Inferior parietal cortex (tissue), 1 donor: ENCODE results near the gene SLC35G4.
"Not testable (repeated sequence)": the region's sequence is repeated elsewhere in the genome, so short reads cannot be mapped to it uniquely, and the experiment has no call there.

Experiments used
- DNase-seq: peaks from one replicate; pipeline ENCODE4 v3.0.0-alpha.2; 2016; ENCODE audit errors: extremely low spot score

Gene SLC35G4

DNA sequence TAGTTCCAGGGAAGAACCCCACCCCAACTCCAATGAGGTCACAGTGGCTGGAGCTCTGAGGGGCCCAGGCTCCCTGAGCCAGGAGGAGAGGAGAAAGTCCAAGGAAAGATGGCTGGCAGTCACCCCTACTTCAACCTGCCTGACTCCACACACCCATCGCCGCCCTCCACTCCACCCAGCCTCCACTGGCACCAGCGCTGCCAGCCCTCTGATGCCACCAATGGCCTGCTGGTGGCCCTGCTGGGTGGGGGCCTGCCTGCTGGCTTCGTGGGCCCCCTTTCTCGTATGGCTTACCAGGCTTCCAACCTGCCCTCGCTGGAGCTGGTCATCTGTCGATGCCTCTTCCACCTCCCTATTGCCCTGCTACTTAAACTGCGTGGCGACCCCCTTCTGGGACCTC, at the start of gene SLC35G4:
TSS of gene SLC35G4 (plus strand) at position 109 of the 400 bp plus-strand sequence. CDS start at position 109, 0 bp downstream.
- DNase-seq, result not testable (repeated sequence)

DNA sequence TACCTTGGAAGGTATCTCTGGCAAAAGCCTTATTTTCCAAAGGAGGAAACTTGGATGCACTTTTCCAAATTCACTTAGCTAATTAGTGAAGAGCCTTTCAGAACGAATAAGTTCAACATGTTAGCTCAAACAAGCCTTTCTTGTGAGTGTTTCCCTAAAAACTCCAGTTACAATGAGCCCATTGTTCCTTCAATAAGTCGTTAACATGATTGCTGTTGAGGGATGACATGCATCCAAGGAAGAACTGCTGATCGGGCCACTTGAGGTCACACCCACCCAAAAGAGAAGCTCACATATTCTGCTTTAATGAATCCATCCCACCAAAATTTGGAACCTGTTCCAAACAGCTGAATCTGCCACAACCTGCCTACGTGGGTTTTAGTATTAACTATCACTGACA, 48.1 kb upstream of the SLC35G4 start:
- DNase-seq, result no peak

DNA sequence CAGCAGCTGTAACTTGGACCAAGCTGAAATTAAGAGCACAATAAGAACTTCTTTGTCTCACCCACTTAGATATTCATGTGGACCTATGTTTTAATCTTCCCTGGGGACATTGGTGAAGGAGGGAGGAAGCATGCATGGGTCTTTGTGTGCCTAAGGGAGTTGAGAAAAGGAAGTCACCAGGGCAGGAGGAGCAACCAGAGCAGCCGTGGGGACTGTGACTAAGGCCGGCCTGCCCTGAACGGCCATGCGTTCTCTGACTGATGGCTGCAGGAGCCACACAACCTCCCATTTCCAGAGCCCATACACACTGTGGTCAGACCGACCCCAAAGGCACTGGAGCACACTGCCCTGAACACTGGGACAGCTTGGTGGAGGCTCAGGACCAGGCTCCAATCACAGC, 43.7 kb upstream of the SLC35G4 start:
- no peak for DNase-seq

DNA sequence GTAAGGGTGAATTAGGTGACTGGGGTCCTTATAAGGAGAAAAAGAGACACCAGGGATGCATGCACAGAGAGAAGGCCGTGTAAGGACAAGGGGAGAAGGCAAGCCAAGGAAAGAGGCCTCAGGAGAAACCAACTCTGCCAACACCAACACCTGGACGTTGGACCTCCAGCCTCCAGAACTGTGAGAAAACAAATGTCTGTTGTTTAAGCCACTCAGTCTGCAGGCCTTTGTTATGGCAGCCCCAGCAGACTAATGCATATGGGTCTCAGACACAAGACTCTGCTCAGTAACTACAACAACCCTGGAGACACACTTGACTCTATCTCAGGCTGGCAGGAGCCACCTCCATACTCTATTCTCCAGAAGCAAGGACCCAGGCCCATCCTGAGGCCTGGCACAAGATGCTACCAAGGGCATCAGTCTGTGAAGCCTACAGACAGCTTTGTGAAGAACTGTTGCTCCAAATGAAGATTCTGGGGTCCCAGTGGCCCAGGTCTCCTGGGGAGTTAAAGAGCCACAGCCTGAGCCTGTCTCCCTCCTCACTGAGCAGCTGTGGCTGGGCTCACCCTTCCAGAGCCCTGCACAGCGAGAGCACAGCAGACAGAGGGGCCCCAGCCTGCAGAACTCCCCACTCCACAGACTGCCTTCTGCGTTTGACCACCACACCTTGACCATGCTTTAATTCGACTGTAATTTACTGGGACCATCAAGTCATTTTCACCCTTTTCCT, 43.0 kb upstream of the SLC35G4 start:
- no peak for DNase-seq

DNA sequence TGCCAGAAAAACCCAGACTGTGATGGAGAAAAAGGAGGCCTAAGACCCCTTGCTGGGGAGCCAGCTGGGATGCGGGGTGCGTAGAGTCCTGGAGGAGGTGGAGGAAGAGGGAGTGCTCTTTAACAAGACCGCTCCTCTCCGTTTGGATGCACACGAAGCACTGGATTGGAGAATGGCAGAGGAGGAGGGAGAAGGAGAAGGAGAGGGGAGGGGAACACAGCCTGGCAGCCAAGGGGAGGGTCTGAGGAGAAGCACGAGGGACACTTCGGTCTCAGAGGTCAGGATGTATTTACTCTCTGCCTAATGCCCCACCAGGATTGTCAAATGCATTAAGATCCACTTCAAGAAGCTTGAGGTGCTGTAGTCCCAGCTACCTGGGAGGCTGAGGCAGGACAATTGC, 42.0 kb upstream of the SLC35G4 start:
- no peak for DNase-seq

DNA sequence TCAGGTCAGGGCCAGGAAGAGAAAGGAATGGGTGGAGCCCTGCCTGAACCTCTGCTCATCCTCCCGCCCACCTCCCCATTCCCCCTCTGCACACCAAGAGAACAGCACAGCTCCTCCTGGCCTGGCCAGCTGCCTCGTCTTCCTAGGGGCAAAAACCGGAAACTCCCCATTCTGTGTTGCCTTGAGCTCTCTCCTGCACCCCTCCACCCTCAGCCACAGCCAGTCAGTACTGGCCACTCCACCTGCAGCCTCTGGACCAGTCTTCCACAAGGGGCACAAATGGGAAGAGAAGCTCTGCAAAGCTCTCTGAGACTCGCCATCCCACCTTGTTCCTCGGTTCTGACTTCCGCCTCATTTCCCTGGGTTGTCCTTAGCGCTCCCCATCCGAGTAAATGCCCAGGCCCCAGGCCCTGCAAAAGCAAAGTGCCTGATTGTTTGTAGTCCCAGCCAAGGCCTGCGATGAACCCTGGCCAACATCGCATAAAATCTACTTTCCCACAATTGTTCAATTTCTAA, 39.3 kb upstream of the SLC35G4 start:
- no peak for DNase-seq

DNA sequence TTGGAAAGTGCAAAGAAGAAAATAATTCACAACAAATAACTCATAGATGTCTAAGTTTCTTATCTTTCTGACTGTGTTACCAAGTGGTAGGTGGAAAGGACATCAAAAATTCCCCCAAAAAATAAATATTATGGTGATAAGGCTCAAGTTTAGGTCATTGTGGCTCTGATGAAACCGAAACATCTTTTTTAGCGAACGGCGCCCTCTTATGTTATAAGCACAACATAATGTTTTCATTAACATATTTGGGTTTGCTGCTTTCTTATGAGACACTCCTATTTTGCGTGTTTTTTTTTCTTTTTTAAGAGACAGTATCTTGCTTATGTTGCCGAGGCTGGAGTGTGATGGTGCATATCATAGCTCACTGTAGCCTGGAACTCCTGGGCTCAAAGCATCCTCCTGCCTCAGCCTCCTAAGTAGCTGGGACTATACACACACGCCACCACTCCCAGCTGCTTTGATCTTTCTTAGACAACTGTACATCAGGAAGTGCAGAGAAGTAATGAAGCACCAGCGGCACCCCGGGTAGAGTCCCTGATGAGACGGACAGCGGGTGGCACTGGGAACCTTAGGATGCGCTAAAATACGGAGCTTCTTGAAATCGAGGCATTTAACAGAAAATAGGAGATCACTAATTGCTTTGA, 38.5 kb upstream of the SLC35G4 start:
- DNase-seq, result no peak

DNA sequence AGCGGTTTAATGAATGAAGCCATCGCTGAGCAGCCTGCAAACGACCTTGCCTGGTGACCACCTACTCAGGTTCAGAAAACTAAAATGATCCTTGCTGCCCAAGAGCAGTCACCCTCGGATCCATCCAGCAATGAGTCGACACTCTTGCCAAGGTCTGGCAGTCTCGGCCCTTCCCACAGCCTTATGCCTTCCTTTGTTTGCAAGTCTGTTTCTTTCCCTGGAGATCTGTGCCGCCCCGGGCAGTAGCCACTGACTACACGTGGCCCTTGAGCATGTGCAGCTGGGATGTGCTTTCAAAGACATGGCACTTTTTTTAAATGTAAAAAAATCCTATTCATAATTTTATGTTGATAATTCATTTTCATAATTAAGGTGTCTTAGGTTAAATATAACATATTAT, 37.2 kb upstream of the SLC35G4 start:
- DNase-seq, result no peak

DNA sequence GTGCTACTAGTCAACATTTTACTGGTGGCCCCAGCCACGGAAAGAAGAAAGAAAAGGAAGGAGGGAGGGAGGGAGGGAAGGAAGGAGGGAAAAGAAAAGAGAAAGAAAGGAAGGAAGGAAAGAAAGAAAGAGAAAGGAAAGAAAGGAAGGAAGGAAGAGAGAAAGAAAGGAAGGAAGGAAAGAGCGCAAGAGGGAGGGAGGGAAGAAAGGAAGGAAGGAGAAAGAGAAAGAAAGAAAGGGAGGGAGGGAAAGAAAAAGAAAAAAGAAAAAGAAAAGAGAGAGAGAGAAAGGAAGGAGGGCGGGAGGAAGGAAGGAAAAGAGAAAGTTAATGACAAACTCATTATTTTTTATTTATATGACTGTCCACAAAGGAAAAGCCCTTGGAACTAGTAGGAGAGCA, 34.9 kb upstream of the SLC35G4 start:
- DNase-seq, result no peak

DNA sequence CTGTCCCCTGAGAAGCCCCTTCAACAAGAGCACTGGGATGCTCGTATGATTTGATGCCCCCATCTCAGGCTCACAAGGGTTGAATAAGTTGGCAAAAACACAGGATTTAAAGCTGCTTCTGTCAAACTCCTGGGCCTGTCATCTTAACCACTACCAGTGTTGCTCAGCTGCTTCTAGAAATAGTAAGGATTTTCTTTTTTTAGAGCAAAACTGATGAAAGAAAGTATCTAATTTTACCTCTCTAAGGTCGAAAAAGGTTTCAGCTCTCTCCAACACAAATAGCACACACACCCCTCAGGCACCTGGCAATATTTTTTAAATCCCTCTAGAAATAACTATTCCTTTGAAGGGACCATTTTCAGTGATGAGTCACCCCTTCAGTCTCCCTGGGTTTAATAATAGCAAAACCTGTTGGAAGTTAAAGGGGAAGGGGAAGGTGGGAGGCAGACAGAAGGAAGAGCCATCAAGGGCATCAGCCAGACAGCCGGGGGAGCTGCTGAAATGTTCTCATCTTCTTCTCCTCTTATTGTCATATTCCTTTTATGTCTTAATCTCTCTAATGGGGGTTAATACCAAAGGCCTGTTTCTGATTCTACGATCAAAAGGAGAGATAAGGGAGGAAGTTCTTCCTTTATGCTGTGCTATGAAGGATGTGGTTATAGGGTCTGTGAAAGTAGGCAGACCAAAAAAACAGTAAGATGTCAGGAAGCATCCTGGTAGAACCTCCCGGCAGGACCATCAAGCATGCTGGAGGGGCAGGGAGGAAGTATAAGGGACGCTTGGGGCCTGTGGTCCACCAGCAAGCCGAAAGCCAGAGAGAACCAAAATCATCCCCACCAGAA, 31.9 kb upstream of the SLC35G4 start:
- DNase-seq, result no peak

DNA sequence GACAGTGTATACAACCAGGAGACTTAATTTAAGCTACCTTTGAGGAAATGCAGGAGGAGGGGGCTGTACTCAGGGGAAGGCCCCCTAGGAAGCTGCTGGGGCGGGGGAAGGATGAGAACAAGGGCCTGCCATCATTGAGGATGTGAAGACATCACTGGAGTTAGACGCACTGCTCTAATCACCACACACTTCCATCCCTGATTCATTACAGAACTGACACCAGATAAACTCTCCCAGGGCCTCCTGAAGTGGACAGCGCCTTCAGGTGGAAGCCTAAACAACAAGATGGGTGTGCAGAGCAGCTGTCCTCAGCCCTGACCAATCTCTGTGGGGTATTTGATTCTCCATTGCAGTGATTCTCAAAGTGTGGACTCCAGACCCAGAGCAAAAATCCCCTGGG, 30.6 kb upstream of the SLC35G4 start:
- no peak for DNase-seq

DNA sequence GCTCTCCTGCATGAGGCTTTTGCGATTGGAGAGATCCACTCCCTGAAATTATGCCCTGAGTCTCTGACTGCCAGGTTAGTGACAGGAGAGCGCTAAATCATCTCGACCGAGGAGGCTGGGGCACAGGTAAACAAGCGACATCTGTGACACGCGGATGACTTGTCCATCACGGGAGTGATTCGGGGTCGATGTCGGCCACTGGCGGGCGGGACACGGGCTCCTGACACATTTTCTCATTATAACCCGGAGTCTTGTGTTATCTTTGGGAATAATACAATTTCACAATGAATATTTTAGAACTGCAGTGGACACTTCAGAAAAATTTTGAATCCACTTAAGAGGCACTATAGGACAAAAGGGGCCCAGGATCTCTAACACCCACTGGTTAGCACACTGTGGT, 29.5 kb upstream of the SLC35G4 start:
- no peak for DNase-seq

DNA sequence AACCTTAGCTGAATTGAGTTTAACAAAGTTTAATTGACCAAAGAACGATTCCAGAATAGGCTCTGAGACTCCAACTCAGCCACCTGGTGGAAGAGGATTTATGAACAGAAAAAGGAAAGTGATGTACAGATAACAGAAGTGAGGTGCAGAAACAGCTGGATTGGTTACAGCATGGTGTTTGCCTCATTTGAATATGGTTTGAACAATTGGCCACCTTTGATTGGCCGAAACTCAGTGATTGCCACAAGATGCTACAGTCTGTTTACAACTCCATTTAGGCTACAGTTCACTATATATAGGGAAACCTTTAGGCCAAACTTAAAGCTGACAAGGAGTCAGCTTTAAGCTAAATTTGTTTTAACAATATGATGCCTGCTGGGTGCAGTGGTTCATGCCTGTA, 28.1 kb upstream of the SLC35G4 start:
- DNase-seq, result no peak

DNA sequence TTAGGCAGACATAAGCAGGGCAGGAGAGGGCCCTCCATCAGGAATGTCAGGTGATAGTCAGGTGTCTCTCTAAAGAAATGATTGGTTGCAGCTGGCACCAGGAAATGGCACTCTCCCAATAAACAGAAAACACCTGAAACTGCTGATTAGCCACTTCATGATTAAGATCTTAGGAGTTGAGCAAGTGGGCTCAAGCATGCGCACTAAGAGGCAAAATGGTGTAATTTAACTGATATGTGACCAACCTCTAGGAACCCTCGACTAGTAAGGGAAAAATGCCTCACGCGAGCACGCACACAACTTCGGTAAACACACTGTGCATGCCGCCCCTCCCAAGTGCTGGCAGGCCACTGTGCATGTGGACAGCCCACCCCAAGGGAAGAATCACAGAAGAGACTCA, 23.8 kb upstream of the SLC35G4 start:
- no peak for DNase-seq

DNA sequence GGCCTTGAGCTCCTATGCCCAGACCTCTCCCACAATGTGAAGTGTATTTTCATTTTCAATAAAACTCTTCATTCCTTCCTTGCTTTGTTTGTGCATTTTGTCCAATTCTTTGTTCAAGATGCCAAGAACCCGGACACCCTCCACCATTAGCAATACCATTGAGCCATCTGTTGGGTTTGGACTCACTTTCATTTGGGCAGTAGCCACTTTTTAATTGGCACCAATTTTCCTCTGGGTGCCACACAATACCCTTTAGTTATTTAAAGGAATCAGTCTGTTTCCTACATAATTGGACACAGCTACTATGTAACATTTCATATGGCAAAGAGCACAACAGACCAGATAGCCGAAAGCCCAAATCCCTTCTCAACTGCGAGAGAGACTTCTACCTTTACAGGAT, 22.5 kb upstream of the SLC35G4 start:
- no peak for DNase-seq

DNA sequence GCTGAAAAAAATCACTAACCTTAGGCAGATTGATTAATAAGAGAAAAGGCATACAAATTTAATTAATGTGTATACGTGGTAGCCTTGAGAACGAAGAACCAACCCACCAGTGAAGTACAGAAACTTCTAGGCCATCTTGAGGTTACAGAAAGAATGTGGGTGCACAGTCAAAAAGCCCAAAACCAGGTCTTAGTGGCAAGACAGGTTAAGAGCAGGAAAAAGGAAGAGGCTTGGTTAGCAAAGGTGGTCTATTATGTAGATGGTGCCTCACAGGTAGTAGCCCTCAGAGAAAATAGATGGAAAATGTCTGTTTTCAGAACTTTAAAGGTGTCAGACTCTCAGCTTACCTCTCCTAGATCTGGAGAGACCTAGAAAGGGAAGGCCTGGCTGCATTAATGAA, 22.0 kb upstream of the SLC35G4 start:
- no peak for DNase-seq

DNA sequence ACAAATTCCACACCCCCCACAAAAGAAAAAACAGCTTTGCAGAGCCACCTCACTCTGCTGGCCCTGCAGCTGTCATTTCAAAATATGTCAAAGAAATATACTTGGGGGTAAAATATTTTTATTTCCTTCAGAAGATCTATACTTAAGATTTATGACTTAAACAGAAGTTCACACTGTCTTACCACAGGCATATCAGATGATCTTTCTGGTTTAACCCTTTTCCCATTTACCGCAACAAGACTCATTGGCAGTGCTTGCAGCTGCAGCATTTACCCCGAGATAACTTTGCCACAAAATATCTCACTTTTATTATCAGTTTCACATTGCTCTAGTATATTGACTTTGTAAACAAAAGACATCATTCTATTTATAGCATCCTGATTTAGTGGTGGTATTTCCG, 21.6 kb upstream of the SLC35G4 start:
- no peak for DNase-seq

DNA sequence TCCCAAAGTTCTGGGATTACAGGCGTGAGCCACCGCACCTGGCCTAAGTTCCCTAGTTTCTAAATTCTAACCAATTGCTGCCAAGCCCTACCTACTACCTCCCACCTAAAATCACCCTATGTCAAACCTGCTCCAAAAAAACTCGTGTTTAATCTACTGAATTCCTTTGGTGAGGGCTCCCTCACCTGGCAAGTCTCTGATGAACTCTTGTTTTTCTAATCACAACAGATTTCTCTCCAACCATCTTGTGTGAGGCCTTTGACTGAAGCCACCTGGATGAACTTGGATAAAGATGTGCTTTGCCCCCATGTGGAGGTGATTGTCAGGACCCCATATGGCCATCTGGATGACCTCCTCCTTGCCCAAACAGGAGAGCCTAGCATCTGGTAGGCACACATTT, 17.4 kb upstream of the SLC35G4 start:
- DNase-seq, result no peak

DNA sequence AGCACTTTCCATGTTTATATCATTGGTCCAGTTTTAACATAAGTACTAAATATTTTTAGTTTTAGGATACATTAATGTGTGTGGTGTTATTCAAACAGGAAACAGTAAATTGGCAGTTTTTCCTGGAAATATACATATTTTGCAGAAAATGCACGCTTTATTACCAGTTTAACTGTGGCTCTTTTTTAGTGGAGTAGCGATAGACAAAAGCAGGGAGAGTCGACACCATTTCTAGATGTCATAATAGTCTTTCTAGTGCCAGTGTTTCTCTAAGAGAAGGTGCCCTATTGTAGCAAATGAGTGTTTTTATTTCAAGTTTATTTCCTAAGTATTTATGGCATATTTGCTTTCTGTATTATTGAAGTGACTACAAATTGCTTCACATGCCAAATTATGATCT, 9.1 kb upstream of the SLC35G4 start:
- DNase-seq, result no peak

DNA sequence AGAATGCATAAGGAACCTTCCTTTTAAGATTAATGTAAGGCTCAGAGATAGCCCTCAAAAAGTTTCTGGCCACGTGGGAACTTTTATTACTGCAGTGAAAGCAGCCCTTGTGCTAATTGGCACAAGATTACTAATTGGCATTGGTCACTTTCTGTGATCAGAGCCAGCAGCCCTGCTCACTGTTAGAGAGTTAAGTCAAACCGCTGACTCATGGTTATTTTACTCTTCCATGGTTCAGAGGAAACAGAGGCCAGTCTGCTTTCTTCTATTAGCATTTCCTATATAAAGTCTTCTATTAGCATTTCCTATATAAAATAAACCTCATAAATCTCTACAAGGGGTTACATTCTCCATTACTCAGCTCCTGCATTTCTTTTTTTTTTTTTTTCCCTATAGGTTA, 1.5 kb upstream of the SLC35G4 start:
- no peak for DNase-seq

DNA sequence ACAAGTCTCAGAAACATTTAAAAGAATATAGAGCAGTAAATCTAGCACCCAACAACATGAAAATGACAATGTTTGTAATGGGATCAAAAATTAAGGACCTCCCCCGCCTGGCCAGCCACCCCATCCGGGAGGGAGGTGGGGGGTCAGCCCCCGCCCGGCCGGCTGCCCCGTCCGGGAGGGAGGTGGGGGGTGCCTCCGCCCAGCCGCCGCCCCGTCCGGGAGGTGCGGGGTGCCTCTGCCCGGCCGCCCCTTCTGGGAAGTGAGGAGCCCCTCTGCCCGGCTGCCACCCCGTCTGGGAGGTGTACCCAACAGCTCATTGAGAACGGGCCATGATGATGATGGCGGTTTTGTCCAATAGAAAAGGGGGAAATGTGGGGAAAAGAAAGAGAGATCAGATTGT, 778 bp upstream of the SLC35G4 start:
- not testable (repeated sequence) for DNase-seq

DNA sequence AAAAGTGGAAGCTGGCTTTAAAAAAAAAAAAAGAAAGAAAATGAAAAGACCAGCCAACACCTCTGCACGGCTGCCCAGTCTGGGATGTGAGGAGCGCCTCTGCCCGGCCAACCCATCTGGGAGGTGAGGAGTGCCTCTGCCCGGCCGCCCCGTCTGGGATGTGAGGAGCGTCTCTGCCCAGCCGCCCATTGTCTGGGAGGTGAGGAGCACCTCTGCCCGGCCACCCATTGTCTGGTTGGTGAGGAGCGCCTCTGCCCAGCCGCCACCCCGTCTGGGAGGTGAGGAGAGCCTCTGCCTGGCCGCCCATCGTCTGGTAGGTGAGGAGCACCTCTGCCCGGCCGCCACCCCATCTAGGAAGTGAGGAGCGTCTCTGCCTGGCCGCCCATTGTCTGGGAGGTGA, 3.7 kb downstream of the SLC35G4 start:
- not testable (repeated sequence) for DNase-seq

DNA sequence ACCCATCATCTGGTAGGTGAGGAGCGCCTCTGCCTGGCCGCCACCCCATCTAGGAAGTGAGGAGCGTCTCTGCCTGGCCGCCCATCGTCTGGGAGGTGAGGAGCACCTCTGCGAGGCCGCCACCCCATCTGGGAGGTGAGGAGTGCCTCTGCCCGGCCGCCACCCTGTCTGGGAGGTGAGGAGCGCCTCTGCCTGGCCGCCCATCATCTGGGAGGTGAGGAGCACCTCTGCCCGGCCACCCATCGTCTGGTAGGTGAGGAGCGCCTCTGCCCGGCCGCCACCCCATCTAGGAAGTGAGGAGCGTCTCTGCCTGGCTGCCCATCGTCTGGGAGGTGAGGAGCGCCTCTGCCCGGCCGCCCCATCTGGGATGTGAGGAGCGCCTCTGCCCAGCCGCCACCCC, 4.2 kb downstream of the SLC35G4 start:
- DNase-seq, result not testable (repeated sequence)
